Common myeloid progenitor, CD34-positive (primary cell): ENCODE results near the gene TTC23L.

Experiments used
- CTCF ChIA-PET: fragments of 350-600 bp; sonication (Branson Sonifier 250); formaldehyde crosslinking; loops from one replicate; lab custom pipeline; 2021; ENCODE audit warnings: antibody characterized with exemption; lab: Charles Lee
- POLR2A ChIA-PET: fragments of 350-600 bp; sonication (Branson Sonifier 250); formaldehyde crosslinking; loops from one replicate; lab custom pipeline; 2021; ENCODE audit warnings: antibody characterized with exemption; lab: Charles Lee
- DNase-seq, 3 donors: peaks; one replicate each; pipeline versions ENCODE4 v3.0.0 to v3.0.0-alpha.2; 2013
- H3K27ac ChIP-seq, 2 experiments: 1 replicate in 1 of 2; 2 replicates in 1 of 2; pipeline ENCODE4 v1.7.0; 2013; ENCODE audit warnings: inconsistent platforms in 2 of 2, low read length in 2 of 2, mild to moderate bottlenecking in 2 of 2, low read depth in 1 of 2, moderate library complexity in 1 of 2; ENCODE audit not compliant: severe bottlenecking in 2 of 2, insufficient read depth in 1 of 2, poor library complexity in 1 of 2
- H3K27me3 ChIP-seq, 5 experiments: replicated peaks in 2 of 5; 1 replicate in 3 of 5; 2 replicates in 2 of 5; pipeline versions ENCODE4 v1.6.1 to v1.7.0; 2013; ENCODE audit warnings: low read length in 4 of 5, mild to moderate bottlenecking in 2 of 5, moderate library complexity in 2 of 5, inconsistent platforms in 1 of 5; ENCODE audit not compliant: insufficient read depth in 5 of 5, control insufficient read depth in 4 of 5
- H3K36me3 ChIP-seq, 4 experiments: 1 replicate in 2 of 4; 2 replicates in 2 of 4; pipeline versions ENCODE4 v1.6.1 to v1.7.0; 2013; ENCODE audit warnings: low read length in 3 of 4, control low read depth in 1 of 4, mild to moderate bottlenecking in 1 of 4; ENCODE audit not compliant: control insufficient read depth in 4 of 4, insufficient read depth in 4 of 4
- H3K4me1 ChIP-seq, 4 experiments: 1 replicate in 3 of 4; 2 replicates in 1 of 4; pipeline versions ENCODE4 v1.6.1 to v1.7.1; 2013; ENCODE audit warnings: low read length in 3 of 4, mild to moderate bottlenecking in 3 of 4, control low read depth in 1 of 4, inconsistent platforms in 1 of 4, moderate library complexity in 1 of 4; ENCODE audit not compliant: control insufficient read depth in 4 of 4, insufficient read depth in 4 of 4; ENCODE audit errors: control extremely low read depth in 1 of 4
- H3K4me3 ChIP-seq, 7 experiments: 1 replicate in 4 of 7; 2 replicates in 3 of 7; pipeline versions ENCODE4 v1.5.1 to v1.7.0; 2013; ENCODE audit warnings: mild to moderate bottlenecking in 7 of 7, low read length in 6 of 7, moderate library complexity in 6 of 7, inconsistent platforms in 2 of 7, low read depth in 2 of 7, control low read depth in 1 of 7; ENCODE audit not compliant: insufficient read depth in 4 of 7, control insufficient read depth in 1 of 7; ENCODE audit errors: extremely low read depth in 1 of 7
- H3K9me3 ChIP-seq, 5 experiments: 1 replicate in 4 of 5; 2 replicates in 1 of 5; pipeline versions ENCODE4 v1.6.1 to v1.7.1; 2013; ENCODE audit warnings: low read length in 4 of 5, mild to moderate bottlenecking in 2 of 5, inconsistent platforms in 1 of 5, low read depth in 1 of 5, moderate library complexity in 1 of 5; ENCODE audit not compliant: control insufficient read depth in 4 of 5, insufficient read depth in 2 of 5; ENCODE audit errors: control extremely low read depth in 1 of 5
- WGBS: methylation state at CpG from one replicate; pipeline ENCODE4 v1.1.5; 2013; ENCODE audit not compliant: insufficient coverage; 5-methylcytosine and 5-hydroxymethylcytosine counted together

Gene TTC23L

DNA sequence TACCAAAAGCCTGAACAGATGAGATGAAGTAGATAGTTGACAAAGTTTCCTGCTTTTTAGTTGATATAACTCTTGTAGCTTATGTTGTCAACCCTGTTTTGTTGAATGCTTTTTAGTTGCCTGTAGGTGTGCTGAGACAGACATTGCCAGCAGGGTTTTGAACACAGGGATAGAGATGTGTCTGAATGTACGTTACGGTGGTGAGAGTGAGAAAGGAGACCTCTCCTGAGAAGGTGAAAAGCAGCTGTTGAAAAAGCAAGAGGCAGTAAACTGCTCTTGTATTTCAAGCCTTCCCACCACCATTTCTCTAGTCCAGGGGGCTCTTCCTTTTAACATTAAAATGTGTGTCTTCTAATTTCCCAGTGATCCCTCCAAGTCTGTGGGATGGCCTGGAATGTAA is 105.1 kb downstream of the TTC23L start:
- DNase-seq = no peak
- Histone ChIP-seq H3K27ac (no peak overlapping the region), H3K9me3 (no peaks in the 10 kb centered on the region), H3K4me3 (no peak overlapping the region), H3K4me1 (no peaks in the 10 kb centered on the region), H3K36me3 (peaks cover 19 to 60% (median 40%) of the 10 kb centered on the region in 4 experiments), H3K27me3 (no peaks in the 10 kb centered on the region)
- ChIA-PET CTCF (interaction anchor here (1.1 kb wide), 1 partner anchor 9 kb away, joined by 3 read pairs; no protein-coding TSS in a partner anchor), POLR2A (no interaction called here)
- WGBS = no CpG with 5 or more reads among the region's 2 CpGs

DNA sequence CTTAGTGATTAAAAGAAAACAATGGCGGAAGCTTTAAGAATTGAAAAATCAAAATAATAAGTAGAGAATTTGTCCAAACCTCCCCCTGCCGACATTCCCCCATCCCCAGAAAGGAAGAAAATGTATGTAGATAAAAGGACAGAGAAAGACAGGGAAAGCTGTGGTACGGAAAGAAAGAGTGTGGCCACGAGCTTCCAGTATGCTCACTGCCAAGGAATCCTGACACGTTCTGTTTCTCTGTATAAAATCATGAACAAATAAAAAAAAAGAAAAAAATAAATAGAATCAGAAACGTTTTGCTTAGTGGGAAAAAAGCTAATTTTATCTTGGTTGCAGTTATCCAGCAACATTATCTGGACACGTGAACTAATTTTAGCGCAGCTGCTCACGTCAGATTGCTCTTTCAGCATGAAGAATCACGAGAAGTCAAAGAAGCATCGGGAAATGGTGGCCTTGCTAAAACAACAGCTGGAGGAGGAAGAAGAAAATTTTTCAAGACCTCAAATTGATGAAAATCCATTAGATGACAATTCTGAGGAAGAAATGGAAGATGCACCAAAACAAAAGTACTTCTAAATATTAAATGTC is 105.6 kb downstream of the TTC23L start:
- 97% methylated on average over 7 of the region's 11 CpGs for WGBS
- ChIA-PET POLR2A (interaction anchor here (1.1 kb wide), 1 partner anchor 14 kb away, joined by 5 read pairs; no protein-coding TSS in a partner anchor), CTCF (interaction anchor here (1.1 kb wide), 1 partner anchor 10 kb away, joined by 3 read pairs; no protein-coding TSS in a partner anchor)
- peaks cover 19 to 60% (median 41%) of the 10 kb centered on the region in 4 experiments for H3K36me3 ChIP-seq
- DNase-seq = no peak
- no peaks in the 10 kb centered on the region for H3K27me3 ChIP-seq
- no peaks in the 10 kb centered on the region for H3K9me3 ChIP-seq
- no peaks in the 10 kb centered on the region for H3K4me1 ChIP-seq
- no peak overlapping the region for H3K27ac ChIP-seq
- no peak overlapping the region for H3K4me3 ChIP-seq
